Measurements from ENCODE around the gene ANKRD31.

- TF ChIP-seq CTCF (conservative IDR thresholded peaks at IDR 0.05; ENCODE audit: low read length) (no peak), EZH2phosphoT487 (IDR thresholded peaks at IDR 0.05; ENCODE audit: borderline replicate concordance, low read depth, low read length) (no peak)
Observed at GRCh38 chr5:75274486-75274885, 37.8 kb upstream of the ANKRD31 start.
